ENCODE results near the gene FOXL1.
"Not testable (repeated sequence)": the region's sequence is repeated elsewhere in the genome, so short reads cannot be mapped to it uniquely, and the experiment has no call there.

Gene FOXL1

GRCh38 chr16:86584071-86584685 is 5.8 kb downstream of the FOXL1 start:
- no peak for FAIRE-seq
- no peak for DNase-seq (ENCODE audit: insufficient read length, low spot score)
- no peak for TF ChIP-seq CTCF (IDR thresholded peaks at IDR 0.05; ENCODE audit: insufficient read depth, missing control alignments)

GRCh38 chr16:86584726-86585721 is 6.7 kb downstream of the FOXL1 start:
- no peak for DNase-seq (ENCODE audit: insufficient read length, low spot score)
- FAIRE-seq, result no peak
- TF ChIP-seq CTCF (IDR thresholded peaks at IDR 0.05; ENCODE audit: insufficient read depth, missing control alignments), result no peak

- FAIRE-seq, result no peak
- no peak for TF ChIP-seq CTCF (IDR thresholded peaks at IDR 0.05; ENCODE audit: insufficient read depth, missing control alignments)
- DNase-seq (ENCODE audit: insufficient read length, low spot score), result no peak
These were observed 7.7 kb downstream of the FOXL1 start for GRCh38 chr16:86585821-86586611.

- FAIRE-seq (no peak), DNase-seq (ENCODE audit: insufficient read length, low spot score) (no peak)
- TF ChIP-seq CTCF (IDR thresholded peaks at IDR 0.05; ENCODE audit: insufficient read depth, missing control alignments), result no peak
These were observed 9.1 kb downstream of the FOXL1 start for GRCh38 chr16:86587487-86587886.

GRCh38 chr16:86587955-86588354 is 9.6 kb downstream of the FOXL1 start:
- not testable (repeated sequence) for DNase-seq (ENCODE audit: insufficient read length, low spot score); FAIRE-seq

GRCh38 chr16:86590501-86591144 is 12.3 kb downstream of the FOXL1 start:
- no peak for DNase-seq (ENCODE audit: insufficient read length, low spot score)
- FAIRE-seq, result no peak
- TF ChIP-seq CTCF (IDR thresholded peaks at IDR 0.05; ENCODE audit: insufficient read depth, missing control alignments), result no peak

GRCh38 chr16:86591270-86591669 is 12.9 kb downstream of the FOXL1 start:
- no peak for FAIRE-seq
- no peak for TF ChIP-seq CTCF (IDR thresholded peaks at IDR 0.05; ENCODE audit: insufficient read depth, missing control alignments)

More at GRCh38 chr16:86591270-86591669, 12.9 kb downstream of the FOXL1 start:
- DNase-seq (ENCODE audit: insufficient read length, low spot score), result no peak
